Measurements from ENCODE around the gene NOL6. TPM values are rescaled to one million over a fixed set of nuclear protein-coding genes. Genes with fewer than 3 reads are reported as not detected.
"Not testable (repeated sequence)": the region's sequence is repeated elsewhere in the genome, so short reads cannot be mapped to it uniquely, and the experiment has no call there.

Gene NOL6
- total RNA-seq, 1 donor from 2014 or later = 31.1 TPM

- Mint-ChIP-seq H3K27me3 (ENCODE audit: low read depth) (no peaks in the 10 kb centered on the region), H3K27ac (ENCODE audit: unreplicated experiment) (no peak overlapping the region), H3K36me3 (ENCODE audit: low read depth) (peaks cover 18% of the 10 kb centered on the region), H3K4me1 (ENCODE audit: low read depth) (peaks cover under 1% of the 10 kb centered on the region), H3K9me3 (ENCODE audit: low read depth) (no peaks in the 10 kb centered on the region), H3K4me3 (ENCODE audit: unreplicated experiment) (no peak overlapping the region)
- TF ChIP-seq CTCF (IDR thresholded peaks at IDR 0.05) = no peak
- DNase-seq (ENCODE audit: low spot score) = no peak
These were observed 15.3 kb downstream of the NOL6 start for GRCh38 chr9:33458444-33458843.

- peaks cover 9% of the 10 kb centered on the region for H3K4me1 Mint-ChIP-seq (ENCODE audit: low read depth)
- no peaks in the 10 kb centered on the region for H3K27me3 Mint-ChIP-seq (ENCODE audit: low read depth)
- H3K4me3 Mint-ChIP-seq (ENCODE audit: unreplicated experiment) = no peak overlapping the region
- TF ChIP-seq CTCF (IDR thresholded peaks at IDR 0.05) = no peak
- no peak overlapping the region for H3K27ac Mint-ChIP-seq (ENCODE audit: unreplicated experiment)
- no peaks in the 10 kb centered on the region for H3K9me3 Mint-ChIP-seq (ENCODE audit: low read depth)
- DNase-seq (ENCODE audit: low spot score) = no peak
- peaks cover 3% of the 10 kb centered on the region for H3K36me3 Mint-ChIP-seq (ENCODE audit: low read depth)
These were observed 17.8 kb downstream of the NOL6 start for GRCh38 chr9:33455945-33456344.

GRCh38 chr9:33455456-33455855, 18.3 kb downstream of the NOL6 start:
- H3K9me3 Mint-ChIP-seq (ENCODE audit: low read depth); H3K27me3 Mint-ChIP-seq (ENCODE audit: low read depth); H3K36me3 Mint-ChIP-seq (ENCODE audit: low read depth); H3K4me1 Mint-ChIP-seq (ENCODE audit: low read depth); H3K27ac Mint-ChIP-seq (ENCODE audit: unreplicated experiment); H3K4me3 Mint-ChIP-seq (ENCODE audit: unreplicated experiment); DNase-seq (ENCODE audit: low spot score): not testable (repeated sequence)

- DNase-seq (ENCODE audit: low spot score); H3K36me3 Mint-ChIP-seq (ENCODE audit: low read depth); H3K27me3 Mint-ChIP-seq (ENCODE audit: low read depth); H3K4me3 Mint-ChIP-seq (ENCODE audit: unreplicated experiment); H3K4me1 Mint-ChIP-seq (ENCODE audit: low read depth); H3K27ac Mint-ChIP-seq (ENCODE audit: unreplicated experiment); H3K9me3 Mint-ChIP-seq (ENCODE audit: low read depth): not testable (repeated sequence)
These were observed 19.1 kb downstream of the NOL6 start for GRCh38 chr9:33454661-33455026.

GRCh38 chr9:33453999-33454660, 19.6 kb downstream of the NOL6 start:
- no peak for TF ChIP-seq CTCF (IDR thresholded peaks at IDR 0.05)
- no peaks in the 10 kb centered on the region for H3K36me3 Mint-ChIP-seq (ENCODE audit: low read depth)
- H3K9me3 Mint-ChIP-seq (ENCODE audit: low read depth) = no peaks in the 10 kb centered on the region

GRCh38 chr9:33453286-33453860, 20.4 kb downstream of the NOL6 start:
- H3K27me3 Mint-ChIP-seq (ENCODE audit: low read depth) = no peaks in the 10 kb centered on the region
- no peaks in the 10 kb centered on the region for H3K9me3 Mint-ChIP-seq (ENCODE audit: low read depth)
- peaks cover 9% of the 10 kb centered on the region for H3K4me1 Mint-ChIP-seq (ENCODE audit: low read depth)
- H3K4me3 Mint-ChIP-seq (ENCODE audit: unreplicated experiment) = no peak overlapping the region
- H3K27ac Mint-ChIP-seq (ENCODE audit: unreplicated experiment) = no peak overlapping the region
- H3K36me3 Mint-ChIP-seq (ENCODE audit: low read depth) = no peaks in the 10 kb centered on the region
- no peak for DNase-seq (ENCODE audit: low spot score)
- no peak for TF ChIP-seq CTCF (IDR thresholded peaks at IDR 0.05)

More at GRCh38 chr9:33453999-33454660, 19.6 kb downstream of the NOL6 start:
- DNase-seq (ENCODE audit: low spot score) = no peak
- peaks cover 9% of the 10 kb centered on the region for H3K4me1 Mint-ChIP-seq (ENCODE audit: low read depth)
- H3K27me3 Mint-ChIP-seq (ENCODE audit: low read depth) = no peaks in the 10 kb centered on the region
- H3K27ac Mint-ChIP-seq (ENCODE audit: unreplicated experiment) = no peak overlapping the region
- H3K4me3 Mint-ChIP-seq (ENCODE audit: unreplicated experiment) = no peak overlapping the region
